Activated T-cell treated with anti-CD3 and anti-CD28 coated beads for 48 hours (primary cell): ENCODE results near the gene TLNRD1.

Source experiments
- DNase-seq: peaks from one replicate; pipeline ENCODE4 v3.0.0-alpha.2; 2020; ENCODE audit warnings: low read depth

Gene TLNRD1

GRCh38 chr15:80978685-80979329 lies 21.9 kb upstream of the TLNRD1 start:
- no peak for DNase-seq

- DNase-seq, result no peak
Observed at GRCh38 chr15:80979538-80980200, 21.1 kb upstream of the TLNRD1 start.

GRCh38 chr15:80982205-80982604 lies 18.5 kb upstream of the TLNRD1 start:
- no peak for DNase-seq

GRCh38 chr15:80982839-80983238 lies 17.9 kb upstream of the TLNRD1 start:
- no peak for DNase-seq

GRCh38 chr15:80984856-80985255 lies 15.9 kb upstream of the TLNRD1 start:
- no peak for DNase-seq

- no peak for DNase-seq
Observed at GRCh38 chr15:80985981-80986380, 14.7 kb upstream of the TLNRD1 start.

GRCh38 chr15:80986487-80986886 lies 14.2 kb upstream of the TLNRD1 start:
- DNase-seq, result no peak

- no peak for DNase-seq
Observed at GRCh38 chr15:80988148-80988796, 12.5 kb upstream of the TLNRD1 start.

GRCh38 chr15:80989081-80989517 lies 11.6 kb upstream of the TLNRD1 start:
- DNase-seq, result no peak

GRCh38 chr15:80989518-80990478 lies 10.9 kb upstream of the TLNRD1 start, which contains the start of gene MESD:
Gene MESD (minus strand): TSS chr15:80989819. CDS start chr15:80989791, 28 bp downstream.
- peak; percentile 97 for DNase-seq

GRCh38 chr15:80990955-80991354 lies 9.8 kb upstream of the TLNRD1 start:
- DNase-seq, result no peak

- DNase-seq, result no peak
Observed at GRCh38 chr15:80991421-80991820, 9.3 kb upstream of the TLNRD1 start.

- no peak for DNase-seq
Observed at GRCh38 chr15:80992006-80992405, 8.7 kb upstream of the TLNRD1 start.

- DNase-seq, result no peak
Observed at GRCh38 chr15:80992441-80992840, 8.3 kb upstream of the TLNRD1 start.

GRCh38 chr15:80996247-80996646 lies 4.5 kb upstream of the TLNRD1 start:
- no peak for DNase-seq

GRCh38 chr15:80997692-80998091 lies 3.0 kb upstream of the TLNRD1 start:
- DNase-seq, result no peak

GRCh38 chr15:80998251-80998650 lies 2.5 kb upstream of the TLNRD1 start:
- no peak for DNase-seq

GRCh38 chr15:80999623-81000036 lies 1.1 kb upstream of the TLNRD1 start:
- no peak for DNase-seq

GRCh38 chr15:81000144-81000623 lies 539 bp upstream of the TLNRD1 start:
- no peak for DNase-seq

- peak; percentile 49 for DNase-seq
Observed at GRCh38 chr15:81001152-81002008, 657 bp downstream of the TLNRD1 start.

- DNase-seq, result no peak
Observed at GRCh38 chr15:81002009-81002330, 1.2 kb downstream of the TLNRD1 start.
